Stimulated activated CD8-positive, alpha-beta memory T cell treated with anti-CD3 and anti-CD28 coated beads, Interleukin-7, amount 100 ng/mL, for 24 hours (primary cell): ENCODE results near the gene UBE2I.

Experiments
- DNase-seq: peaks from one replicate; pipeline ENCODE4 v3.0.0-alpha.2; 2020; ENCODE audit warnings: low read depth

UBE2I gene

GRCh38 chr16:1361685-1362360 is 52.4 kb downstream of the UBE2I start:
- DNase-seq, result no peak

DNA sequence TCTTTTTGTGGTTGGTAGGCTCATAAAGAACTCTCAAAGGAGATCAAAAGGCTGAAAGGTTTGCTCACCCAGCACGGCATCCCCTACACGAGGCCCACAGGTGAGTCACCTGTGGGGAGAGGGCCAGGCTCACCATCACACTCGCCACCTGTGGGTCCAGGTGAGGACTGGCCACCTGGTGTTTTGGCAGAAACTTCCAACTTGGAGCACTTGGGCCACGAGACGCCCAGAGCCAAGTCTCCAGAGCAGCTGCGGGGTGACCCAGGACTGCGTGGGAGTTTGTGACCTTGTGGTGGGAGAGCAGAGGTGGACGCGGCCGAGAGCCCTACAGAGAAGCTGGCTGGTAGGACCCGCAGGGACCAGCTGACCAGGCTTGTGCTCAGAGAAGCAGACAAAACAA is 53.4 kb downstream of the UBE2I start:
- DNase-seq, result no peak

DNA sequence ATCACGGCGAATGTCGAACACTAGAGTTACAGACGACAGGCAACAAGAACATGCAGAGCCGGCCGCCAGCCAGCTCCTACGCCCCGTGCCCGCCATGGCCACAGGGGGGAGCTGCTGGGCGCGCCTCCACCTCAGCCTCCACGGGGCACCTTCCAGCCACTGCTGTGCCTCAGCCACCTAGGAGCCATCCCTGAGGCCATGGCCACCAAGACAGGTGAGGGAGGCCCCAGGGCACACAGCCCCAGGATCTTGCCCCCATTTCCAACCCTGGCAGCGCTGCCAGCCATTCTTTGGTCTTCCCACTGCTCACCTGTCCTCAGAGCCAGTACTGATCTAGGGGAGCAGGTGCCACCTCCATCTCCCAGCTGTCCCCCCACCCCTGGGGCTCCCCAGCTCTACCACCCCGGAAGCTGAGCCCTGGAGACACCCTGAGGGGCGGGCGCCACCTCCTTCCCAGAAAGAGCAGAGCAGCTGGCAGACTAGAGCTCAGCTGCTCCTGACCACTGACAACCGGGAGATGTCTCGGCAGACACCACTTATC is 54.1 kb downstream of the UBE2I start:
- DNase-seq, result peak; percentile 43

DNA sequence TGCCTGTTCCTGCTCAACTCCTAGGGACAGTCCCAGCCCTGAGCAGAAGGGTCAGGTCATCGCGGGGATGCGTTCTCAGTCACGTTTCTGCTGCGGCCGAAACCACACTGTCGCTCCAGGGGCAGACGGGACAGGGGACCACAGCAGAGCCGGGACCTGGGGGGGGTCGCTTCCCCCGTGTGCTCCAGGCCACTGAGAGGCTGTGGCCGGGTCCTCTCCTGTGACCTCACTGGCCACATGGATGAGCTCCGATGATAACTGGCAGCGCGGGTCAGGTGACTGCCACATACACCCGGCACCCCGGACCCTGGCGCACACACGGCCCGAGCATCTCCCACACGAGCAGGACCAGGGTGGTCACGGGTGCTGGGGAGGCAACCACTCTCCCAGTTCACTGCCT is 55.1 kb downstream of the UBE2I start:
- no peak for DNase-seq

GRCh38 chr16:1366060-1366711 is 56.8 kb downstream of the UBE2I start:
- no peak for DNase-seq

- DNase-seq, result no peak
Measured at GRCh38 chr16:1366712-1367299, 57.4 kb downstream of the UBE2I start.

GRCh38 chr16:1367486-1368174 is 58.2 kb downstream of the UBE2I start:
- DNase-seq, result no peak

DNA sequence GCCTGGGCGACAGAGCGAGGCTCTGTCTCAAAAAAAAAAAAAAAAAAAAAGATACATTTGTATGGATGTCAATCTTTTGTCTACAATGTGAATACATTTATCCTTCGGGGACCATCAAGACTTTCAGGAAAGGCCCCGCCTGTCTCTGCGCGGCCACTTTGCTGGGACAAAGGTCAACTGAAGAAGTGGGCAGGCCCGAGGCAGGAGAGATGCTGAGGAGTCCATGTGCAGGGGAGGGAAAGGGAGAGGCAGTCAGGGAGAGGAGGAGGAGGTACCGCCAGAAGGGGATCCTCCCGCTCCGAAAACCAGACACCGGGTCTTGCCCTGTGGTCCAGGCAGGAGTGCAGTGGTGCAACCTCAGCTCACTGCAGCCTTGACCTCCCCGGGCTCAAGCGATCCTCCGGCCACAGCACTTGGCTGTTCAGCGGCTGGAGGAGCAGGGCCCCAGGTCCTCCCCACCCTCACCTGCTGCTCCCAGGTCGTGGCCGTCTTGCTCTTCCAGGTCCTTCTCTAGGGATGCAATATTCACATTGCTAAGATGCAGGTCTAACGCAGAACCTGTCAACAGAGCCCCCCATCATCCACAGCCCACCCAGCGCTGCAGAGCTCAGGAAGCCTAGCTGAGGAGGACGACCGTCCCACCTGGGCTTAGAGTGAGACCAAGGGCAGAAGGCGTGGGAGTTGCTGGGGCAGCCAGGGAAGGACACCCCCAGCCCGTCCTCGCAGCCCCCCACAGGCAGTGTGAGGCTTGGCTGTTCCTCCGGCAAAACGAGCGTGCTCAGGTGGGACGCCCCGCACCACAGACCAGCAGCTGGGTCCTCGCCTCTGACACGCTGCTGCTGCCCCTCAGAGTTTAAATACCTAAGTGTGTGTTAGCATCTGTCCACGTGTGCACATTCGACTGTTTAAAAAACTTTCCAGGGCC is 61.9 kb downstream of the UBE2I start:
- DNase-seq, result no peak

GRCh38 chr16:1372292-1372950 is 63.0 kb downstream of the UBE2I start:
- DNase-seq, result no peak

- DNase-seq, result no peak
Measured at GRCh38 chr16:1374418-1375297, 65.2 kb downstream of the UBE2I start.

GRCh38 chr16:1375298-1375640 is 65.8 kb downstream of the UBE2I start:
- no peak for DNase-seq

- no peak for DNase-seq
Measured at GRCh38 chr16:1375741-1376410, 66.4 kb downstream of the UBE2I start.
